HepG2 (cell line): ENCODE results near the gene CBLN3. TPM values are rescaled to one million over a fixed set of nuclear protein-coding genes. Genes with fewer than 3 reads are reported as not detected.

Experiments used
- AHDC1 ChIP-seq: sonication (generic); formaldehyde crosslinking; IDR thresholded peaks from 2 replicates; pipeline ENCODE4 v1.5.1; 2020; ENCODE audit warnings: mild to moderate bottlenecking, missing genetic modification reagents, borderline replicate concordance
- GZF1 ChIP-seq: sonication (generic); formaldehyde crosslinking; IDR thresholded peaks from 2 replicates; pipeline ENCODE4 v1.5.1; 2020; ENCODE audit warnings: mild to moderate bottlenecking, missing genetic modification reagents
- HES4 ChIP-seq: sonication (generic); formaldehyde crosslinking; IDR thresholded peaks from 2 replicates; pipeline ENCODE4 v1.9.0; 2021; ENCODE audit warnings: mild to moderate bottlenecking, missing genetic modification reagents, borderline replicate concordance
- JDP2 ChIP-seq: sonication (generic); formaldehyde crosslinking; IDR thresholded peaks from 2 replicates; pipeline ENCODE4 v1.8.1; 2022; ENCODE audit warnings: missing genetic modification reagents, borderline replicate concordance
- KLF16 ChIP-seq, 2 experiments: sonication (generic) in 1 of 2; formaldehyde crosslinking in 1 of 2; IDR thresholded peaks; 2 replicates each; pipeline versions ENCODE4 v1.6.1 to v1.8.0; 2016 to 2023; ENCODE audit warnings: missing genetic modification reagents in 2 of 2, missing compliant biosample characterization in 1 of 2
- KMT2A ChIP-seq: sonication (generic); formaldehyde crosslinking; IDR thresholded peaks from 2 replicates; pipeline ENCODE4 v1.4.0; 2020; ENCODE audit warnings: missing genetic modification reagents
- MTA1 ChIP-seq: sonication (generic); formaldehyde crosslinking; IDR thresholded peaks from 2 replicates; pipeline ENCODE4 v1.4.0; 2020; ENCODE audit warnings: missing genetic modification reagents, mild to moderate bottlenecking, borderline replicate concordance
- PHF20 ChIP-seq: sonication (generic); formaldehyde crosslinking; IDR thresholded peaks from 2 replicates; pipeline ENCODE4 v1.5.0; 2020; ENCODE audit warnings: mild to moderate bottlenecking, missing genetic modification reagents
- POLR2G ChIP-seq: fragments of 200-400 bp; formaldehyde crosslinking; IDR thresholded peaks from 2 replicates; pipeline ENCODE4 v1.6.1; 2018; ENCODE audit warnings: mild to moderate bottlenecking, low read depth, low read length, moderate library complexity
- RBFOX2 ChIP-seq: fragments of 200-400 bp; formaldehyde crosslinking; IDR thresholded peaks from 2 replicates; pipeline ENCODE4 v1.6.1; 2017; ENCODE audit warnings: low read depth, mild to moderate bottlenecking, low read length
- REL ChIP-seq: sonication (generic); formaldehyde crosslinking; conservative IDR thresholded peaks from 2 replicates; pipeline ENCODE4 v1.8.0; 2022; ENCODE audit warnings: mild to moderate bottlenecking, missing genetic modification reagents, moderate library complexity
- TRIM24 ChIP-seq: sonication (generic); formaldehyde crosslinking; IDR thresholded peaks from 2 replicates; pipeline ENCODE4 v1.8.0; 2022; ENCODE audit warnings: mild to moderate bottlenecking, missing genetic modification reagents
- ZFP82 ChIP-seq: sonication (generic); formaldehyde crosslinking; IDR thresholded peaks from 2 replicates; pipeline ENCODE4 v1.5.1; 2020; ENCODE audit warnings: mild to moderate bottlenecking, missing genetic modification reagents, borderline replicate concordance
- ZNF12 ChIP-seq: sonication (generic); formaldehyde crosslinking; IDR thresholded peaks from 2 replicates; pipeline ENCODE4 v1.5.0; 2020; ENCODE audit warnings: missing genetic modification reagents
- ZNF501 ChIP-seq: sonication (generic); formaldehyde crosslinking; IDR thresholded peaks from 2 replicates; pipeline ENCODE4 v1.5.1; 2020; ENCODE audit warnings: mild to moderate bottlenecking, moderate library complexity, missing genetic modification reagents
- ZNF558 ChIP-seq: sonication (generic); formaldehyde crosslinking; IDR thresholded peaks from 2 replicates; pipeline ENCODE4 v1.9.0; 2022; ENCODE audit warnings: mild to moderate bottlenecking, missing genetic modification reagents, borderline replicate concordance
- ZNF670 ChIP-seq: sonication (generic); formaldehyde crosslinking; IDR thresholded peaks from 2 replicates; pipeline ENCODE4 v1.8.0; 2022; ENCODE audit warnings: mild to moderate bottlenecking, missing genetic modification reagents, borderline replicate concordance
- ZNF713 ChIP-seq: sonication (generic); formaldehyde crosslinking; IDR thresholded peaks from 2 replicates; pipeline ENCODE4 v1.4.0; 2020; ENCODE audit warnings: mild to moderate bottlenecking, missing genetic modification reagents
- ZNF780A ChIP-seq: sonication (generic); formaldehyde crosslinking; IDR thresholded peaks from 2 replicates; pipeline ENCODE4 v1.8.0; 2022; ENCODE audit warnings: mild to moderate bottlenecking, missing genetic modification reagents, moderate library complexity
- polyA plus RNA-seq, 8 experiments: library from polyadenylated mRNA; depleted of rRNA in 3 of 8; stranded (reverse) in 7 of 8; unstranded in 1 of 8; fragments of >200 nt; fragmentation: Illumina TruSeq in 4 of 8; extraction: Trizol in 4 of 8; gene quantifications; 2 replicates each; pipeline versions ENCODE4 v1.2.1 to v1.2.3, GENCODE V29; 2011 to 2016; ENCODE audit warnings: low read depth in 4 of 8, missing spikeins in 1 of 8, mixed read lengths in 1 of 8; ENCODE audit not compliant: insufficient read depth in 1 of 8
- total RNA-seq, 5 experiments: library from RNA; depleted of rRNA; stranded (reverse); fragments of >200 nt; fragmentation: Illumina TruSeq; extraction: Trizol; gene quantifications; 2 replicates each; pipeline ENCODE4 v1.2.3, GENCODE V29; 2016; ENCODE audit warnings: low read depth in 1 of 5
- TF ChIP-seq, protein P1 (sequence below): sonication (generic); formaldehyde crosslinking; IDR thresholded peaks from 2 replicates; pipeline ENCODE4 v1.4.0; 2020; ENCODE audit warnings: missing genetic modification reagents; ENCODE audit errors: not compliant biosample characterization
- TF ChIP-seq, protein P2 (sequence below): sonication (generic); formaldehyde crosslinking; IDR thresholded peaks from 2 replicates; pipeline ENCODE4 v1.4.0; 2020; ENCODE audit warnings: missing genetic modification reagents, borderline replicate concordance

Gene CBLN3
- total and polyA plus RNA-seq, 2 of the 13 experiments (the other 11 are each of a cell fraction or from before 2014, with no cell fraction given), result 0.66 to 0.98 TPM

GRCh38 chr14:24437736-24438067, 8.2 kb upstream of the CBLN3 start (continued):
- TF ChIP-seq ZNF12 (no peak), GZF1 (CRISPR knock-in tag) (no peak), TRIM24 (CRISPR knock-in tag) (no peak), REL (CRISPR knock-in tag) (peak; percentile 30; the same call in 1 of the 2 replicates), AHDC1 (no peak), ZNF670 (CRISPR knock-in tag) (no peak), ZNF501 (CRISPR knock-in tag) (no peak), POLR2G (peak; percentile 53; the same call in 1 of the 2 replicates), MTA1 (CRISPR knock-in tag) (no peak), ZNF558 (CRISPR knock-in tag) (no peak), KLF16 (CRISPR knock-in tag; IDR thresholded peaks at IDR 0.05) (0 out of 4 replicates have a peak, but pooled peaks of 1 of the 2 experiments have one; percentile 2), KMT2A (CRISPR knock-in tag) (no peak), RBFOX2 (0 out of 2 replicates have a peak, but pooled peaks have one; percentile 28), ZNF780A (CRISPR knock-in tag) (peak; percentile 39; the same call in 1 of the 2 replicates), HES4 (CRISPR knock-in tag) (no peak), PHF20 (CRISPR knock-in tag) (0 out of 2 replicates have a peak, but pooled peaks have one; percentile 7), JDP2 (CRISPR knock-in tag) (no peak), ZNF713 (CRISPR knock-in tag) (no peak), ZFP82 (no peak)
- TF ChIP-seq, protein P1, sequence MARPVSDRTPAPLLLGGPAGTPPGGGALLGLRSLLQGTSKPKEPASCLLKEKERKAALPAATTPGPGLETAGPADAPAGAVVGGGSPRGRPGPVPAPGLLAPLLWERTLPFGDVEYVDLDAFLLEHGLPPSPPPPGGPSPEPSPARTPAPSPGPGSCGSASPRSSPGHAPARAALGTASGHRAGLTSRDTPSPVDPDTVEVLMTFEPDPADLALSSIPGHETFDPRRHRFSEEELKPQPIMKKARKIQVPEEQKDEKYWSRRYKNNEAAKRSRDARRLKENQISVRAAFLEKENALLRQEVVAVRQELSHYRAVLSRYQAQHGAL (CRISPR knock-in tag), result no peak
- TF ChIP-seq, protein P2, sequence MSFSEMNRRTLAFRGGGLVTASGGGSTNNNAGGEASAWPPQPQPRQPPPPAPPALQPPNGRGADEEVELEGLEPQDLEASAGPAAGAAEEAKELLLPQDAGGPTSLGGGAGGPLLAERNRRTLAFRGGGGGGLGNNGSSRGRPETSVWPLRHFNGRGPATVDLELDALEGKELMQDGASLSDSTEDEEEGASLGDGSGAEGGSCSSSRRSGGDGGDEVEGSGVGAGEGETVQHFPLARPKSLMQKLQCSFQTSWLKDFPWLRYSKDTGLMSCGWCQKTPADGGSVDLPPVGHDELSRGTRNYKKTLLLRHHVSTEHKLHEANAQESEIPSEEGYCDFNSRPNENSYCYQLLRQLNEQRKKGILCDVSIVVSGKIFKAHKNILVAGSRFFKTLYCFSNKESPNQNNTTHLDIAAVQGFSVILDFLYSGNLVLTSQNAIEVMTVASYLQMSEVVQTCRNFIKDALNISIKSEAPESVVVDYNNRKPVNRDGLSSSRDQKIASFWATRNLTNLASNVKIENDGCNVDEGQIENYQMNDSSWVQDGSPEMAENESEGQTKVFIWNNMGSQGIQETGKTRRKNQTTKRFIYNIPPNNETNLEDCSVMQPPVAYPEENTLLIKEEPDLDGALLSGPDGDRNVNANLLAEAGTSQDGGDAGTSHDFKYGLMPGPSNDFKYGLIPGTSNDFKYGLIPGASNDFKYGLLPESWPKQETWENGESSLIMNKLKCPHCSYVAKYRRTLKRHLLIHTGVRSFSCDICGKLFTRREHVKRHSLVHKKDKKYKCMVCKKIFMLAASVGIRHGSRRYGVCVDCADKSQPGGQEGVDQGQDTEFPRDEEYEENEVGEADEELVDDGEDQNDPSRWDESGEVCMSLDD (CRISPR knock-in tag), result no peak
